Measurements from ENCODE around the gene TIPRL. TPM values are rescaled to one million over a fixed set of nuclear protein-coding genes. Genes with fewer than 3 reads are reported as not detected.

TIPRL gene
- total and polyA plus RNA-seq, 8 donors, result 10.8 to 229 (median 16.6) TPM

- intact Hi-C loops (cut with DNase I; ENCODE audit: low total_unique reads), result no loop called here
- TF ChIP-seq EP300 (IDR thresholded peaks at IDR 0.05) (no peak), CTCF (IDR thresholded peaks at IDR 0.05) (peak in 4 of 7 experiments; percentile 24 to 43 (median 33)), POLR2AphosphoS5 (IDR thresholded peaks at IDR 0.05) (no peak)
- Histone ChIP-seq H3K4me1 (peaks cover 18 to 35% (median 22%) of the 10 kb centered on the region in 4 donors), H3K27ac (peak overlapping the region in 3 of 5 donors; percentile 22 to 67 (median 42)), H3K36me3 (peaks cover 22 to 97% (median 93%) of the 10 kb centered on the region in 4 donors), H3K27me3 (no peaks in the 10 kb centered on the region), H3K9me3 (no peaks in the 10 kb centered on the region), H3K4me3 (no peak overlapping the region)
- WGBS, 5 donors, result 91 to 95% (median 93%) methylated on average over 8 of the region's 8 CpGs
- peak in 1 of 2 donors; percentile 64 for DNase-seq
These were observed 56.2 kb downstream of the TIPRL start for GRCh38 chr1:168234846-168235547.

DNA sequence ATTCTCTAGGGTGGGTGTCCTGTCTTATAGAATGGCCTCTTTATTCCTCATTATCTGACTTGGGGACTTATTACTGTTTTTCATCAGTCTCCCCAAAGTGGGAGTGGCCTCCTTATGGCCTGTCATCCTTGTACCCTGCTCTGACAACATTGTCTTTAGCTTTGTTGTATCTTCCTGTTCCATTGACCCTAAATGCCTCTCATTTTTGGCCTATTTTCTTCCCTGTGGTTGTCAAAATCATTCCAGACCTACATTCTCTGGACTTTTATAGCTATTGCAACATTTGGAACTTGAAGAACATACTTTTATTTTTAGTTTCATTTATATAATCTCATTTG is 56.8 kb downstream of the TIPRL start:
- DNase-seq, result no peak
- Histone ChIP-seq H3K9me3 (no peaks in the 10 kb centered on the region), H3K4me3 (no peak overlapping the region), H3K36me3 (peaks cover 27 to 98% (median 94%) of the 10 kb centered on the region in 4 donors), H3K4me1 (peaks cover 18 to 30% (median 19%) of the 10 kb centered on the region in 4 donors), H3K27ac (peak overlapping the region in 3 of 5 donors; percentile 22 to 67 (median 42)), H3K27me3 (no peaks in the 10 kb centered on the region)
- TF ChIP-seq POLR2A (IDR thresholded peaks at IDR 0.05) (no peak), POLR2AphosphoS5 (IDR thresholded peaks at IDR 0.05) (no peak), CTCF (IDR thresholded peaks at IDR 0.05) (no peak), EP300 (IDR thresholded peaks at IDR 0.05) (no peak)
- intact Hi-C loops (cut with DNase I; ENCODE audit: low total_unique reads), result no loop called here

DNA sequence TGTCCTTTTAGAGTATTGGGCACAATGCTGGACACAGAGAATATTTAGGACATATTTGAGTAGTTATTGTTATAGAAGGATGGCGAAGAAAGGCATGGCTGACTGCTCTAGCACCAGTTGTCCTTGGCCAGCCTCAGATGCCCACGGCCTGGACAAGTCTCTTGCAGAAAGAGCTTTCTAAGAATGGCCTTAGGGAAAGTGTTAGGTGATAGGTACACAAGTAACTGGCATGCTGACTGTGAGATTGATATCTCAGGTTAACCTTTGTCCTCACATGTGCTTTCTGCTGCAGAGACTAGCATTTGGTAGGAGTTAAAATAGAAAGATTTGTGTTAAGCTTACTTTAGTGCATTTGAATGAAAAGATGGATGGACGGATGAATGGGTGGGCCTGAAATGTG is 57.2 kb downstream of the TIPRL start:
- DNase-seq, result no peak
- Histone ChIP-seq H3K27ac (peak overlapping the region in 3 of 5 donors; percentile 22 to 67 (median 42)), H3K4me3 (no peak overlapping the region), H3K4me1 (peaks cover 17 to 25% (median 17%) of the 10 kb centered on the region in 4 donors), H3K9me3 (no peaks in the 10 kb centered on the region), H3K27me3 (no peaks in the 10 kb centered on the region), H3K36me3 (peaks cover 29 to 98% (median 96%) of the 10 kb centered on the region in 4 donors)
- intact Hi-C loops (cut with DNase I; ENCODE audit: low total_unique reads), result no loop called here
- no peak for TF ChIP-seq CTCF (IDR thresholded peaks at IDR 0.05)
- no peak for TF ChIP-seq POLR2A (IDR thresholded peaks at IDR 0.05)
- TF ChIP-seq EP300 (IDR thresholded peaks at IDR 0.05), result no peak
- TF ChIP-seq POLR2AphosphoS5 (IDR thresholded peaks at IDR 0.05), result no peak
- WGBS, 5 donors, result 63 to 75% (median 68%) methylated on average over 3 of the region's 3 CpGs

DNA sequence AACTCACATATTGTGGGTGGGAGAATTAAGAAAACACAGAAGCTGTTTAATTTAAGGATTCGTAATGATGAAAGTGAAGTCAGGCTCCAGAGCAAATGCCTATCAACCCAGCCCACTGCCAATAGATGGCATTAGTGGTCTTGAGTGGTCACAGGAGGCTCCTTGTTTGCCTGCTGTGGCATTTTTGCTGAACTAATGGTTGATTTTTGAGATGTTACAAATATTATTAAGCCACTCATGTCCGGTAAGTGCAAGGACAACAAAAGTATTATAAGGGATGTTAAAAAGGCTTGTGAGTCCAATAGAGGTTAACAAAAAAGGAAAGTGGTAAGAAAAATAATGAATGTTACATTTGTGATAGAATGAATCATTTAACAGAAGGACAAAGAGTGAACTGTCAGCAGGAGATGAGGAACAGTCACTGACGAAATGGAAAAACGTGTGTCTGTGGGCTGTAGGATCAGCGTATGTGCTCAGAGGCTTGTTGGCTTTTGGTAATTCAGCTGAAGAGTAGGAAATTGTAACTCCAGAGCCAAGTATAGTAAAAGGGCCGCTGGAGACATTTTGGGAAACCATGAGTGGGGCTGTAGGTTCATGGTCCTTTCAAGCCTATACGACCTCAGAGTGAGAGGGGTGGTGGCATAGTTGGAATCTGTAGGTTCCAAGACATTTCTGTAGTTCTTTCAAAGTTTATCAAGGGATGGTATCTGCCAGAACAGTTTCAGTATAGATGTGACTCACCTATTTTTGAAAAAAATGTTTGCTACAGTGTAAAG is 58.3 kb downstream of the TIPRL start:
- 81 to 90% (median 87%) methylated on average over 7 of the region's 7 CpGs for WGBS, 5 donors
- Histone ChIP-seq H3K36me3 (peaks cover 26 to 99% (median 96%) of the 10 kb centered on the region in 4 donors), H3K27me3 (no peaks in the 10 kb centered on the region), H3K4me1 (peaks cover 17 to 25% (median 21%) of the 10 kb centered on the region in 4 donors), H3K9me3 (no peaks in the 10 kb centered on the region), H3K4me3 (no peak overlapping the region), H3K27ac (no peak overlapping the region)
- TF ChIP-seq EP300 (IDR thresholded peaks at IDR 0.05) (no peak), CTCF (IDR thresholded peaks at IDR 0.05) (no peak), POLR2AphosphoS5 (IDR thresholded peaks at IDR 0.05) (no peak), POLR2A (IDR thresholded peaks at IDR 0.05) (no peak)
- intact Hi-C loops (cut with DNase I; ENCODE audit: low total_unique reads), result no loop called here
- DNase-seq, result no peak

All from stomach (tissue), 9 donors.